CD4-positive, alpha-beta T cell (primary cell): ENCODE results near the gene IFT57. TPM values are rescaled to one million over a fixed set of nuclear protein-coding genes. Genes with fewer than 3 reads are reported as not detected.
A peak's percentile ranks its signal among the peaks of the same experiment; 100 is the strongest.

Experiments used
- ATAC-seq: fragments of 200-7000 bp; cut with Tn5 transposase; one replicate; pipeline ENCODE4 v1.10.0; 2022; ENCODE audit warnings: mild to moderate bottlenecking; ENCODE audit not compliant: poor library complexity
- CTCF ChIA-PET: fragments of 350-600 bp; sonication (Branson Sonifier 250); formaldehyde crosslinking; loops from one replicate; lab custom pipeline; 2021; ENCODE audit warnings: antibody characterized with exemption, inconsistent platforms; lab: Charles Lee
- POLR2A ChIA-PET: fragments of 350-600 bp; sonication (Branson Sonifier 250); formaldehyde crosslinking; loops from one replicate; lab custom pipeline; 2021; ENCODE audit warnings: antibody characterized with exemption, inconsistent platforms; lab: Charles Lee
- DNase-seq, 14 experiments: peaks; one replicate each; pipeline ENCODE4 v3.0.0-alpha.2; 2013 to 2020; ENCODE audit warnings: mixed read lengths in 2 of 14
- H3K27ac ChIP-seq, 2 donors: one replicate each; pipeline versions ENCODE4 v1.5.1 to v1.7.0; 2013; ENCODE audit warnings: low read length in 2 of 2, low read depth in 1 of 2, mild to moderate bottlenecking in 1 of 2
- H3K27me3 ChIP-seq, 2 experiments: 1 replicate in 1 of 2; 2 replicates in 1 of 2; pipeline versions ENCODE4 v1.6.1 to v1.7.0; 2013; ENCODE audit warnings: low read length in 2 of 2, control low read depth in 1 of 2, mild to moderate bottlenecking in 1 of 2, moderate library complexity in 1 of 2; ENCODE audit not compliant: insufficient read depth in 2 of 2, control insufficient read depth in 1 of 2
- H3K36me3 ChIP-seq: one replicate; pipeline ENCODE4 v1.6.1; 2013; ENCODE audit warnings: low read length, control low read depth; ENCODE audit not compliant: insufficient read depth
- H3K4me1 ChIP-seq: one replicate; pipeline ENCODE4 v1.6.1; 2013; ENCODE audit warnings: low read length, control low read depth; ENCODE audit not compliant: insufficient read depth
- H3K4me3 ChIP-seq: one replicate; pipeline ENCODE4 v1.5.1; 2013; ENCODE audit warnings: mild to moderate bottlenecking, low read length, moderate library complexity
- H3K9me3 ChIP-seq, 2 experiments: 1 replicate in 1 of 2; 2 replicates in 1 of 2; pipeline versions ENCODE4 v1.6.1 to v1.7.0; 2013; ENCODE audit warnings: low read length in 2 of 2, mild to moderate bottlenecking in 2 of 2, control low read depth in 1 of 2, moderate library complexity in 1 of 2; ENCODE audit not compliant: control insufficient read depth in 1 of 2, insufficient read depth in 1 of 2
- H3K27ac Mint-ChIP-seq: one replicate; pipeline ENCODE4 v1.8.0; 2020; ENCODE audit warnings: mixed read lengths
- H3K27me3 Mint-ChIP-seq: one replicate; pipeline ENCODE4 v1.8.0; 2021; ENCODE audit warnings: mixed read lengths
- H3K36me3 Mint-ChIP-seq: one replicate; pipeline ENCODE4 v1.8.0; 2021; ENCODE audit warnings: low read depth, mixed read lengths
- H3K4me1 Mint-ChIP-seq: one replicate; pipeline ENCODE4 v1.8.0; 2021; ENCODE audit warnings: low read depth, mixed read lengths
- H3K4me3 Mint-ChIP-seq: one replicate; pipeline ENCODE4 v1.8.0; 2020; ENCODE audit warnings: mild to moderate bottlenecking, mixed read lengths
- H3K9me3 Mint-ChIP-seq: one replicate; pipeline ENCODE4 v1.8.0; 2020; ENCODE audit warnings: mixed read lengths
- intact Hi-C, 2 experiments: fragments of 100-400 bp; cut with DNase I in 1 of 2; cut with micrococcal nuclease in 1 of 2; formaldehyde crosslinking; loops; one replicate each; pipeline versions ENCODE4 v1.15.1 to v1.9.0; 2023 to 2025; cut with DNase I, micrococcal nuclease
- total RNA-seq, 174 experiments: library from RNA in 2 of 174; stranded (reverse) in 2 of 174; gene quantifications; one replicate each; pipeline ENCODE4 v1.2.3 and lab custom pipeline; 2021 to 2026
- TF ChIP-seq, protein P1 (sequence below): fragments of 200-600 bp; IDR thresholded peaks from one replicate; pipeline ENCODE4 v1.8.0; 2022; ENCODE audit warnings: antibody characterized with exemption, mild to moderate bottlenecking

IFT57 gene
- total RNA-seq, 2 experiments from 2014 or later, result 56.6 to 58.6 TPM

DNA sequence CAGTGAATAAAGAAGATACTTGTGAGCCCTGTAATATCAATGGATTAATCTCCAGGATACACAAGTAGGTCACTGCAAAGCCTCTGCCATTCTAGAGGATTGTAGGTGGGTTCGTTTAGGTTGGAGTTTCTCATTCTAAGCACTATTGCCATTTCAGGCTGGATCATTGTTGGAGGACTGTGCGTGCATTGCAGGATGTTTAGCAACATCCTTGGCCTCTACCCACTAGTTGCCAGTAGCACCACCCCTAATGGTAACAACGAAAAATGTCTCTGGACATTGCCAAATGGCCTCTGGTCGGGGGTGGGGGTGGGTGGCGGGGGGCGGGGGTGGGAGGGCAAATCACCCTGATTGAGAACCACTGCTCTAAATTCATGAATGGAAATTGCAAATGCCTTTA lies 4.9 kb upstream of the IFT57 start:
- intact Hi-C loops, result loop anchor here (10.0 kb wide), 4 partner anchors 52 to 702 kb away; partner anchors contain the start of gene BBX (in 1 of the 2)
- H3K27ac Mint-ChIP-seq, result no peak overlapping the region
- TF ChIP-seq, protein P1, sequence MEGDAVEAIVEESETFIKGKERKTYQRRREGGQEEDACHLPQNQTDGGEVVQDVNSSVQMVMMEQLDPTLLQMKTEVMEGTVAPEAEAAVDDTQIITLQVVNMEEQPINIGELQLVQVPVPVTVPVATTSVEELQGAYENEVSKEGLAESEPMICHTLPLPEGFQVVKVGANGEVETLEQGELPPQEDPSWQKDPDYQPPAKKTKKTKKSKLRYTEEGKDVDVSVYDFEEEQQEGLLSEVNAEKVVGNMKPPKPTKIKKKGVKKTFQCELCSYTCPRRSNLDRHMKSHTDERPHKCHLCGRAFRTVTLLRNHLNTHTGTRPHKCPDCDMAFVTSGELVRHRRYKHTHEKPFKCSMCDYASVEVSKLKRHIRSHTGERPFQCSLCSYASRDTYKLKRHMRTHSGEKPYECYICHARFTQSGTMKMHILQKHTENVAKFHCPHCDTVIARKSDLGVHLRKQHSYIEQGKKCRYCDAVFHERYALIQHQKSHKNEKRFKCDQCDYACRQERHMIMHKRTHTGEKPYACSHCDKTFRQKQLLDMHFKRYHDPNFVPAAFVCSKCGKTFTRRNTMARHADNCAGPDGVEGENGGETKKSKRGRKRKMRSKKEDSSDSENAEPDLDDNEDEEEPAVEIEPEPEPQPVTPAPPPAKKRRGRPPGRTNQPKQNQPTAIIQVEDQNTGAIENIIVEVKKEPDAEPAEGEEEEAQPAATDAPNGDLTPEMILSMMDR, result no peak
- Histone ChIP-seq H3K9me3 (no peaks in the 10 kb centered on the region), H3K4me3 (no peak overlapping the region), H3K27me3 (no peaks in the 10 kb centered on the region), H3K4me1 (peaks cover 12% of the 10 kb centered on the region), H3K27ac (no peak overlapping the region), H3K36me3 (no peaks in the 10 kb centered on the region)
- no peaks in the 10 kb centered on the region for H3K9me3 Mint-ChIP-seq
- peaks cover 9% of the 10 kb centered on the region for H3K36me3 Mint-ChIP-seq
- ATAC-seq (no peak), DNase-seq (no peak)
- no peaks in the 10 kb centered on the region for H3K27me3 Mint-ChIP-seq
- POLR2A ChIA-PET, result no interaction called here
- H3K4me1 Mint-ChIP-seq, result peaks cover 25% of the 10 kb centered on the region
- no peak overlapping the region for H3K4me3 Mint-ChIP-seq
- CTCF ChIA-PET, result no interaction called here

DNA sequence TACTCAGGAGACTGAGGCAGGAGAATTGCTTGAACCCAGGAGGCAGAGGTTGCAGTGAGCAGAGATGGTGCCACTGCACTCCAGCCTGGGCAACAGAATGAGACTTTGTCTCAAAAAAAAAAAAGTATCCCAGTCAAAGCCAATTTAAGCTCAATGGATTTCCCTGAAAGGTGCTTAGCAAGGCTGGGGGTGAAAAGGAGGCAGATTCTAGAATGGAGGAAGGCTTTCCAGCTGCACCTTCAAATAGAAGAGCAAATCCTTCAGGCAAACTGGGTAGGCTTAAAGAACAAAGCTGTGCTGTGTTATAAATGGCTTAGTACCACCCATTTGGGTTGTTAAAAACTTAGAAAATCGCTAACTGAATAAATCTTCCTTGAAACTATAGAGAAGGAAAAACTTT lies 3.0 kb upstream of the IFT57 start:
- Mint-ChIP-seq H3K9me3 (no peaks in the 10 kb centered on the region), H3K36me3 (peaks cover 19% of the 10 kb centered on the region), H3K4me1 (peaks cover 44% of the 10 kb centered on the region), H3K27ac (peak overlapping the region; percentile 98), H3K4me3 (no peak overlapping the region), H3K27me3 (no peaks in the 10 kb centered on the region)
- no peaks in the 10 kb centered on the region for H3K9me3 ChIP-seq
- no peaks in the 10 kb centered on the region for H3K36me3 ChIP-seq
- no peak overlapping the region for H3K27ac ChIP-seq
- TF ChIP-seq, protein P1, result no peak
- no peaks in the 10 kb centered on the region for H3K27me3 ChIP-seq
- DNase-seq (no peak), ATAC-seq (no peak)
- CTCF ChIA-PET, result no interaction called here
- H3K4me1 ChIP-seq, result peaks cover 16% of the 10 kb centered on the region
- intact Hi-C loops, result loop anchor here (10.0 kb wide), 4 partner anchors 50 to 700 kb away; partner anchors contain the start of gene BBX (in 1 of the 2)
- no peak overlapping the region for H3K4me3 ChIP-seq
- POLR2A ChIA-PET, result interaction anchor here (0.6 to 1.4 kb wide), 3 partner anchors 92 to 298 kb away, joined by 3 to 4 read pairs (median 4); no protein-coding TSS in a partner anchor

DNA sequence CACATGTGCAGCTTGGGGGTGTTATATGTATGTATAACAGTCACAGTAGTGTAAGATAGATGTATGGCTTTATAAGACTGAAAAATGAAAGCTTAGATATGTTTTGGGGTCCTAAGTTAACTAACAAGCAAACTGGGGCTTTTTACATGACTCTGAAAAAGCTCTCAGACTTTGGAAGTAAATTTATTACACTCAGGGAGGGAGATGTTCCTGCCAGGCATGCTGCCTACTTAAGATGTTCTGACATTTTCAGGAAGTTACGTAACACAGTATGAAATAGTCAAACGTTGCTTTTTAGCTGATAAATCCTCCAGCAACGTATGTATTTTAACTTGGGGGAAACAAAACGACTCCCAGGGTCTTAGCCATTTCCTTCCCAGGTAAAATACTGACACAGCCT lies 1.7 kb upstream of the IFT57 start:
- Mint-ChIP-seq H3K36me3 (peaks cover 19% of the 10 kb centered on the region), H3K4me1 (peaks cover 57% of the 10 kb centered on the region), H3K27me3 (no peaks in the 10 kb centered on the region), H3K4me3 (peak overlapping the region; percentile 91), H3K27ac (peak overlapping the region; percentile 98), H3K9me3 (no peaks in the 10 kb centered on the region)
- intact Hi-C loops, result loop anchor here (2.0 to 10.0 kb wide), 9 partner anchors 49 to 701 kb away; partner anchors contain the start of genes BBX (in 2 of the 2), CIP2A (in 1 of the 2) and DZIP3 (in 1 of the 2)
- ATAC-seq, result no peak
- Histone ChIP-seq H3K9me3 (no peaks in the 10 kb centered on the region), H3K36me3 (no peaks in the 10 kb centered on the region), H3K4me1 (peaks cover 16% of the 10 kb centered on the region), H3K27me3 (no peaks in the 10 kb centered on the region), H3K27ac (peak overlapping the region; percentile 77 to 96), H3K4me3 (peak overlapping the region; percentile 94)
- ChIA-PET CTCF (interaction anchor here (0.6 to 1.2 kb wide), 2 partner anchors 70 to 564 kb away, joined by 3 read pairs; no protein-coding TSS in a partner anchor), POLR2A (interaction anchor here (0.6 to 4.2 kb wide), 16 partner anchors 8 to 698 kb away, joined by 3 to 137 read pairs (median 4); partner anchors contain the start of genes CD47, CIP2A and DZIP3)
- DNase-seq, result peak in 4 of 14 experiments; percentile 14 to 61 (median 54)
- TF ChIP-seq, protein P1, result no peak
